Thyroid gland (tissue), 4 donors: Measurements from ENCODE around the gene AMFR.

Experiments
- CTCF ChIP-seq, 6 experiments: fragments of 200-600 bp in 3 of 6; fragments of 450-650 bp in 3 of 6; sonication (generic) in 3 of 6; IDR thresholded peaks; one replicate each; pipeline ENCODE4 v1.5.1; 2016 to 2019; ENCODE audit warnings: antibody characterized with exemption in 6 of 6, mild to moderate bottlenecking in 2 of 6, inconsistent platforms in 1 of 6, moderate library complexity in 1 of 6
- POLR2A ChIP-seq, 2 donors: fragments of 450-650 bp; IDR thresholded peaks; one replicate each; pipeline ENCODE4 v1.6.1; 2017; ENCODE audit warnings: antibody characterized with exemption in 2 of 2, mild to moderate bottlenecking in 2 of 2, moderate library complexity in 1 of 2

GRCh38 chr16:56327929-56328258 lies 97.5 kb downstream of the AMFR start:
- TF ChIP-seq POLR2A (IDR thresholded peaks at IDR 0.05), result no peak
- TF ChIP-seq CTCF (IDR thresholded peaks at IDR 0.05), result no peak
